ENCODE measurements around the gene RAB9B.

- TF ChIP-seq SUZ12 (IDR thresholded peaks at IDR 0.05; ENCODE audit: extremely low read depth, insufficient read depth, insufficient read length) (no peak), YY1 (IDR thresholded peaks at IDR 0.05; ENCODE audit: insufficient read depth, insufficient read length) (no peak)
Observed at GRCh38 chrX:103817502-103817901, 14.6 kb downstream of the RAB9B start.

All from NT2/D1 (cell line).